GM18519 (cell line): Measurements from ENCODE around the gene ERP27.

Experiments used
- ATAC-seq: cut with Tn5 transposase; IDR thresholded peaks from one replicate; pipeline ENCODE4 v1.9.1; 2021; ENCODE audit warnings: mild to moderate bottlenecking, moderate library complexity; ENCODE audit not compliant: unreplicated experiment, low FRiP score

The ERP27 gene

DNA sequence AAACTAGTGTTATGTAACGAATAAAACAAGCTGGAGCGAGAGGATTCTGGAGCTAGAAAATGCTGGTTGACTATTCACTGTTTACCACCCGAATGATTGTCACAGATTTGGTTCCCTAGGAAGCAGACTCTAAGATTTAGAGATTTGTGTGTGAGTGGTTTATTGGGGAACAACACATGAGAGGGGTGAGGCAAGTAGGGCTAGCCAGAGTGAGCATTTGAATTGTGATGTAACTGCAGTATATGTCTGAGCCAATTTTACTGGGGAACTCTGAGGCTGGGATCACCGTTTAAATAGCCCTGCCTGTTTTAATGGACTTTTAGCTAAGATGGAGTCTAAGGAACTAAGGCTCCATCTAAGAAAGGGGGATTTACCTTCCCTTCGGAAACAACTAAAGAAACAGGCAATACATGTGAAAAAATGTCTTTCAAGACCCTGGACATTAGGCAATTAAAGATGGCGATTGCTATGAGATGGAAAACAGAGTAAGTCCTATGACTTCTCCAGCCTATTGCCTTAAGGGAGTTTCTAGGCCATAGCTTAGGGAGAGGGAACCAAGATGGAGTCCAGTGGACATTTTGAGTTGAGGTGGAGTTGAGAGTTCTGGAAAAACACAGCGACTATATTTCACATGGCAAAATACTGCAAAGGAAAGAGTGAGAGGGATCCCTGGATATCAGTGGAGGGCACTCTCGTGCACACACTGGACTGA lies 59.0 kb downstream of the ERP27 start:
- ATAC-seq, result no peak

DNA sequence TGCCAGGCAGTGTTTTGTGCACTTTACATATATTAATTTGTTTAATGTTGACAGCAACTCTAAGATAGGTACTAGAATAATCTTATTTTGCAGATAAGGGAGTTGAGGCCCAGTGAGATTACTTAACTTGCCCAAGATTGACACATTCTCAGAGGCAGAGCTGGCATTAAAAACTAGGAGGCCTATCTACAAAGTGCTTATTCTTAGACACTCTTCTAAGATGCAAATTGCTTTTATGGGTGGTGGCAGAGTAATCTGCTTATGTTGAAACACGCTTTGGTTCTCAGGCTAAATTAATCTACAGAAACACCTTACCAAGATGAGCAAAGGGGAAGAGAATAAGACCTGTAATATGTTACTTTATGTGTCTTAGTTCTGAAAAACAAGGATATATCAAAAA lies 59.8 kb downstream of the ERP27 start:
- ATAC-seq, result no peak

DNA sequence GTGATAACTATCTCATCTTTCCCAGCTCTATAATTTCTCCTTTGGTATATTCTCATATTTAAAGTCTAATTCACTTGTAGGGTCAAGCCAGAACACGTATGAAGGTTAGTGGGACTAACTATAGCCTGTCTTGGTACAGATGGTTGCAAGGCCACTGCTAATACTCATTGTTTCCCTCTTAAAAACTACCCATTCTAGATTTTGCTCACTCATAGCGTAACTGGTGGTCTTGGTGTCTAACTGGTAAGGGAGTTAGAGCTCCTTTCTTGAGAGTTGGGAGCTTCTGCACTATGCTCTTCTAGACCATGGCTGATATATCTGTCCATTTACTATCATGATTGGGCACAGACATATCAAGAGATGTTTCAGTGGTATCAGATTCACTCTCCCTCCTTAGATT lies 61.5 kb downstream of the ERP27 start:
- no peak for ATAC-seq

DNA sequence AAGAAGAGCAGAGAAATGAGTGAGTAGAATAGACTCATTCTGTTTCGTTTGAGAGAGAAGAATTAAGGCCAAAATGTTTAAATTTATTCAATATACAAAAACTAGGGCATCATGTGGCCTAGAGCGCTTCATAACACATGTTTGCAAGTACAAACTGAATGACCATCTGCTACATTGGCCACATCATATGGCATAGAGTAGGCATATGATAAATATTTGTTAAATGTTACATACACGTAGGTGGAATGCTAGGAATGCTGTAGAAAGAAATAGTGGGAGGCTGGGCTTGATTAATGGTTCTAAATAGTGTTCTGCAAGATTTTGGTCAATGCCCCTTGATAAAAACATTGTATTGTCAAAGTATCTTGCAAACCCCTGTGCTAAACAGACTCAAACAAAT lies 63.5 kb downstream of the ERP27 start:
- ATAC-seq, result no peak

DNA sequence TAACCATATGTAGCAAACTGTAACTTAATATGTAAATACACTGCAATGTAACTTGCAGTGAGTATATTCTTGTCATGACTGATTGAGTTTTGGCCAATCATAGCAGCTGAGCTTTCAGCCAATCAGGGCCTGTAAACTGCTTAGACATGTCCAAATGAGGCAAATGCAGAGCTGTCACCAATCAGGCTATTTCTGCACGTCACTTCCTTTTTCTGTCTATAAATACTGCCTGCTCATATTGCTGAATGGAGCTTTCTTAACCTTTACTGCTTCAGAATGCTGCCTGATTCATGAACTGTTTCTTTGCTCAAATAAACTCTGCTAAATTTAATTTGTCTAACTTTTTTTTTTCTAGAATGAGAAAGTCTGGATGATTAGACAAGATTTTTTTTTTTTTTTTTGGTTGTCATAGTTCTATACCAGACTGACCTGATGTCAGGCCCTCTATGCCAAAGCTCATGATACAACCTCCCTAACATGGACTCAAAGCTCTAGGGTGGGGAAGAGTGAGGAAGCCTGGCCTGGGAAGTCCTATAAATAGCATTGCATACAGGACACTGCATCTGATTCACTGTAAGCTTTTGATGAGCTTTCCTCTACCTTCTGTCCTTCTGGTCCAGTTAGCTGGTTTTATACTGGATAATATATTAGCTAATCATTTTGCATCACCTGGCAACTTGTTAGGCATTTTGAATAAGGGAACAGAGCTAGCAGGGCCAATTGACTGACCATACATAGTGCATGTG lies 64.7 kb downstream of the ERP27 start:
- no peak for ATAC-seq

DNA sequence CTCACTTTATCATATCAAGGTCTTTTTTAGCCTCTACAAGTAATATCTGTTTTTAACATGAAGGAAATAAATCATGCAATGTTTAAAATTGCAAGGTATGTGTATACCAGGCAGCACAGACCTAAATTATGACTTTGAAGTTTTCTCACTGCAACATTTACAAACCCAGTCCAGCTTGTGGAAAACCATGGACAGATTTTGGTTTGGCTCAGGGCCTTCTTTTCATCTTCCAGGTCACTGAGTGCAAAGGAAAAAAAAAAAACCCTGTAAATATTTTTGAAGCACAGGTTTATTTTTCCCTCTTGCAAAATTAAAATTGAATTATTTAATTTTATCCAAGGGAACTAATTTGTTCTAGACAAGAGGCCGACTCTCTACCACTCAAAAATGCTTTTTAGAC lies 66.5 kb downstream of the ERP27 start:
- ATAC-seq, result no peak

DNA sequence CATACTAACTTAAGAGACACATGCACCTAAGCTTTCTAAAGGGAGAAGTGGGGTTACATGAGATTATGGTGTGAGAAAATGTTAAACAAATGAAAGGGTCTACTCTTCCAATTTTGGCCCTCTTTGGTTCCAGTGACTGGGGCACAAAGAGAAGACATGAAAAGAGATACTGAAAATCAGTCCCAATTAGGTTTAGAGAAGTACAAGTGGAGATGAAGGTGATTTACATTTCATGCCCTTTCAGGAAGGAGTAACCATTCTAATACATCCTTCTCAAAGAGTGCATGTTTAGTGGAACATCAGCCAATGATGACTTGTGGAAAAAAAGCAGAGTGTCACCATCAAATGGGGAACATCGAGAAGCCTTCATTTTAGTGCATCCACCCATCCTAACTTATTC lies 67.1 kb downstream of the ERP27 start:
- no peak for ATAC-seq

DNA sequence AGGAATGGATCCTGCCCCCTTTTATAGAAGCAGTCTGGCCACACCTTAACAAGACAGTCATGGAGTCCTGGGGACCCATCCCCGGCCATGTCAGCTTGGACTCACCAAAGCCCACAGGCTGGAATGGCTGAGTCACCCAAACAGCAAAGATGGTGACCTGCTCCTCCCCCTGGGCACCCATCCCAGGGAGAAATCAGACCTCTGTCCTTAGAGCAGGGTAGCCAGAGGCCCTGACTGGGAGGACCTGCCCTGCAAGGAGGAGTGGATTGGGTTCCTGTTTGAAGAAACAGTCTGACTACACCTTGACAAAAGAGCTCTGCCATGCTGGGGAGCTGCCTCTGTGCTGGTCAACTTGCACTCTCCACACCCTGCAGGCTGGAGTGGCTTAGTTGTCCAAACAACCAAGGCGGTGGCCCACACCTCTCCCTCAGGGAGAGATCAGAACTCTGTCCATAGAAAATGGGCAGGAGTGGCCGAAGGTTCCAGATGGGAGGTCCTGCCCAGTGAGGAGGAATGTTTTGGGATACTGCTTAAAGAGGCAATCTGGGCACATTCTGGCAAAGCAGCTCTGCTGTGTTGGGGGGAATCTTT lies 69.3 kb downstream of the ERP27 start:
- no peak for ATAC-seq
